Right renal cortex interstitium (tissue), 3 donors: ENCODE data around the gene PARVA. TPM values are rescaled to one million over a fixed set of nuclear protein-coding genes. Genes with fewer than 3 reads are reported as not detected.

Experiments used
- DNase-seq, 3 donors: peaks; one replicate each; pipeline ENCODE4 v3.0.0-alpha.2; 2013; ENCODE audit warnings: low read depth in 3 of 3, low spot score in 2 of 3
- polyA plus RNA-seq, 3 donors: library from polyadenylated mRNA; unstranded; fragments of 120-200 nt; gene quantifications; one replicate each; pipeline ENCODE4 v1.2.1, GENCODE V29; 2013; ENCODE audit not compliant: insufficient read length in 3 of 3

Gene PARVA
- polyA plus RNA-seq, 3 donors: 115 to 132 (median 123) TPM

GRCh38 chr11:12543596-12544415, 166.4 kb downstream of the PARVA start:
- DNase-seq: no peak

- DNase-seq: no peak
Measured at GRCh38 chr11:12544986-12545775, 167.8 kb downstream of the PARVA start.

GRCh38 chr11:12546122-12546521, 168.8 kb downstream of the PARVA start:
- DNase-seq: no peak

- no peak for DNase-seq
Measured at GRCh38 chr11:12546660-12547059, 169.3 kb downstream of the PARVA start.

- DNase-seq: no peak
Measured at GRCh38 chr11:12547953-12548650, 170.7 kb downstream of the PARVA start.

GRCh38 chr11:12552692-12553091, 175.3 kb downstream of the PARVA start:
- no peak for DNase-seq

- DNase-seq: no peak
Measured at GRCh38 chr11:12554122-12554521, 176.8 kb downstream of the PARVA start.

- DNase-seq: no peak
Measured at GRCh38 chr11:12556155-12556554, 178.8 kb downstream of the PARVA start.

- DNase-seq: peak; percentile 50 to 78 (median 69)
Measured at GRCh38 chr11:12556788-12557384, 179.5 kb downstream of the PARVA start.

- DNase-seq: no peak
Measured at GRCh38 chr11:12559011-12559410, 181.6 kb downstream of the PARVA start.

GRCh38 chr11:12560362-12560761, 183.0 kb downstream of the PARVA start:
- no peak for DNase-seq

GRCh38 chr11:12560861-12561260, 183.5 kb downstream of the PARVA start:
- no peak for DNase-seq

- no peak for DNase-seq
Measured at GRCh38 chr11:12564012-12564411, 186.6 kb downstream of the PARVA start.

- DNase-seq: no peak
Measured at GRCh38 chr11:12565406-12565805, 188.0 kb downstream of the PARVA start.

GRCh38 chr11:12567746-12568460, 190.5 kb downstream of the PARVA start:
- DNase-seq: no peak

- DNase-seq: no peak
Measured at GRCh38 chr11:12569499-12570425, 192.4 kb downstream of the PARVA start.

- no peak for DNase-seq
Measured at GRCh38 chr11:12573707-12574485, 196.5 kb downstream of the PARVA start.
